Loucy (cell line): ENCODE results near the gene KCNN3.

Experiments
- CTCF ChIP-seq: fragments of 200-600 bp; sonication (generic); conservative IDR thresholded peaks from 2 replicates; pipeline ENCODE4 v1.5.1; 2014; ENCODE audit warnings: mild to moderate bottlenecking, antibody characterized with exemption, low read length
- EZH2phosphoT487 ChIP-seq: fragments of 200-600 bp; IDR thresholded peaks from 2 replicates; pipeline ENCODE4 v1.6.1; 2018; ENCODE audit warnings: antibody characterized with exemption, mild to moderate bottlenecking, moderate library complexity, borderline replicate concordance

GRCh38 chr1:154852845-154853244 lies 17.2 kb downstream of the KCNN3 start:
- no peak for TF ChIP-seq CTCF
- no peak for TF ChIP-seq EZH2phosphoT487
